GM12874 (cell line): ENCODE data around the gene FANCE.

Experiments used
- TF ChIP-seq, protein P1 (sequence below): IDR thresholded peaks from 2 replicates; pipeline ENCODE4 v1.5.1; 2011; ENCODE audit warnings: low read depth, mild to moderate bottlenecking, control low read depth, low read length, moderate library complexity; ENCODE audit not compliant: insufficient read depth

Gene FANCE

DNA sequence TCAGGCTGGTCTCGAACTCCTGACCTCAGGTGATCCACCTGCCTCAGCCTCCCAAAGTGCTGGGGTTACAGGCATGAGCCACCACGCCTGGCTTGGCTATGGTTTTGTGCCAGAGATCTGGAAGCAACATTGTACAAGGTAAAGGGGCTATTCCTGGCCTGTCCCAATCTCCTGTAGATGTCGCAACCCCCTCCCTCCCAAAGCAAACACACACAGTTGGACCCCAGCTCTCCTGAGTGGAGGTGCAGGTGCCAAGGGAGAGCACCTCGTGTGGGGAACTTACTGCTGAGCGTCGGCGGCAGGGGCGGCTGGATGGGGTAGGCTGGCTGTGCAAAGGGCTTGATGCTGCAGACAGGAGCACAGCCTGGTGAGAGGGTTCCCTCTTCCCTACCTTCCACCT, 24.9 kb downstream of the FANCE start:
- TF ChIP-seq, protein P1, sequence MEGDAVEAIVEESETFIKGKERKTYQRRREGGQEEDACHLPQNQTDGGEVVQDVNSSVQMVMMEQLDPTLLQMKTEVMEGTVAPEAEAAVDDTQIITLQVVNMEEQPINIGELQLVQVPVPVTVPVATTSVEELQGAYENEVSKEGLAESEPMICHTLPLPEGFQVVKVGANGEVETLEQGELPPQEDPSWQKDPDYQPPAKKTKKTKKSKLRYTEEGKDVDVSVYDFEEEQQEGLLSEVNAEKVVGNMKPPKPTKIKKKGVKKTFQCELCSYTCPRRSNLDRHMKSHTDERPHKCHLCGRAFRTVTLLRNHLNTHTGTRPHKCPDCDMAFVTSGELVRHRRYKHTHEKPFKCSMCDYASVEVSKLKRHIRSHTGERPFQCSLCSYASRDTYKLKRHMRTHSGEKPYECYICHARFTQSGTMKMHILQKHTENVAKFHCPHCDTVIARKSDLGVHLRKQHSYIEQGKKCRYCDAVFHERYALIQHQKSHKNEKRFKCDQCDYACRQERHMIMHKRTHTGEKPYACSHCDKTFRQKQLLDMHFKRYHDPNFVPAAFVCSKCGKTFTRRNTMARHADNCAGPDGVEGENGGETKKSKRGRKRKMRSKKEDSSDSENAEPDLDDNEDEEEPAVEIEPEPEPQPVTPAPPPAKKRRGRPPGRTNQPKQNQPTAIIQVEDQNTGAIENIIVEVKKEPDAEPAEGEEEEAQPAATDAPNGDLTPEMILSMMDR = no peak

DNA sequence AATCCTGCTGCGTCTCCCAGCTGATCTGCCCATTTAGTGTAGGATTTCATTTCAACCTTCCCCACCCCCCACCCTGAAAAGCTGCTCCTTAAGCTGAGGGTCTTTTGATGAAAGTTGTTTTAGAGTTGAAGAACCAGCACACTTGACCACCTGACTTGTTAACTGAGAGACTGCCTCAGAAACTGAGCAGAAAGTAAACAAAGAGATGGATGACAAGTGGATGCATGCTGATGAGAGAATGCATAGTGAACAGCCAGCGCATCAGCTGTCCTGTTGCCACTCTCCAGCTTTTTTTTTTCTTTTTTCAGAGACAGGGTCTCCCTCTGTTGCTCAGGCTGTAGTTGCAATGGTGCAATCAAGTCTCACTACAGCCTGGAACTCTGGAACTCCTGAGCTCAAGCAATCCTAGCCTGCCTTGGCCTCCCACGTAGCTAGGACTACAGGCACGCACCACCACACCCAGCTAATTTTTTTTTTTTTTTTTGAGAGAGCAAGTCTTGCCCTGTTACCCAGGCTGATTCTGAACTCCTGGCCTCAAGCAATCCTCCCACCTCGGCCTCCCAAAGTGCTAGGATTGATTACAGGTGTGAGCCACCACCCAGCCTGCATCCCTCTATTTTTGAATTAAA, 25.5 kb downstream of the FANCE start:
- TF ChIP-seq, protein P1 = no peak

DNA sequence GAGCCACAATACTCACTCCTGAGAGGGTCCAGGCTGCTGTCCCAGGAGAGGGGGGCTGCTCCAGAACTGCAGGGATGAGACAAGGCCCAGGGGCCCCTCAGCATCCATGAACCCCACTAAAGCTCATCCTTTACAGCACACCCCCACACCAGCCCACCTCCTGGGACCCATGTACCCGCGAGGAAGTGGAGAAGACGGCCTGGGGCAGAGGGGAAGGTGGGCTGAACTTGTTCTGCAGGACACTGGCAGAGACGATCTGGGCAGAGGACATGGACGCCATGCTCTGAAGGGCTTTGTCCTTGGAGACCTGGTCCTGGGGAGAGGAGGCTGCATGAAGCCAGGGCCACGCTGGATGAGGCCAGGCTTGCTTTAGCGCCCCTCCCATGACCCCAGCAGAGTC, 26.1 kb downstream of the FANCE start:
- TF ChIP-seq, protein P1 = no peak

DNA sequence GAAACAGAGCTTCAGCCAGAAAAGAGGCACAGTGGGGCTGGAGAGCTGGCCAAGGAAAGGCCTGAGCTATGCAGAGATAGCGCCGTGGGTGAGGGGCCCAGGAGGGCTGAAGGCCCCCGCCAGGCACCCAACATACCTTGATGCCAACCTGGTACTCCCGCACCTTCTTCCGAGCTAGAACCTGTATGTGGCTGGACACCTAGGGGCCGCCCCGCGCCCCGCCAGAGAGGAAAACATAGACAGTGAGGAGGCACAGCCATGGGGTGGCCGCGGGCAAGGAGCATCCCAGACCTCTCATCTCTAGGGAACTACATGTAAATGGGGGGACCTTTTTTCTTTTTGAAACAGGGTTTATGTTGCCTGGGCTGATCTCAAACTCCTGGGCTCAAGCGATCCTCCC, 28.0 kb downstream of the FANCE start:
- TF ChIP-seq, protein P1 = no peak

DNA sequence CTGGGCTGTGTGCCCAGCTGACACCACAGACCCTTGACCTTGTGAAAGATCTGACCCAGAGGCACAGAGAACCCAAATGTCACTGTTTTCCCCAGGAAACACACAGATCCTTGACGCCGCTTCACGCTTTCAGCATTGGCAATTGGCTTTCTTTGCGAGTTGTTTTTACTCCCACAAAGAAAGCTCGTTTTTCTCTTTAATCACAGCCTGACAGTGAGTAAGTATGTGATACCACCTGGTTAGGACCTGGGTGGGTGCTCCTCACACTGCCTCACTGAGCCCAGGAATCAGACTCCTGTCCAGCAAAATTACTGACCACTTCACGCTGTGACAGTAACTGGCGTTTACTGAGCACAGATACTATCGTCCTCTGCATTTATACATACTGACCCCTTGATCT, 29.1 kb downstream of the FANCE start:
- TF ChIP-seq, protein P1 = no peak

DNA sequence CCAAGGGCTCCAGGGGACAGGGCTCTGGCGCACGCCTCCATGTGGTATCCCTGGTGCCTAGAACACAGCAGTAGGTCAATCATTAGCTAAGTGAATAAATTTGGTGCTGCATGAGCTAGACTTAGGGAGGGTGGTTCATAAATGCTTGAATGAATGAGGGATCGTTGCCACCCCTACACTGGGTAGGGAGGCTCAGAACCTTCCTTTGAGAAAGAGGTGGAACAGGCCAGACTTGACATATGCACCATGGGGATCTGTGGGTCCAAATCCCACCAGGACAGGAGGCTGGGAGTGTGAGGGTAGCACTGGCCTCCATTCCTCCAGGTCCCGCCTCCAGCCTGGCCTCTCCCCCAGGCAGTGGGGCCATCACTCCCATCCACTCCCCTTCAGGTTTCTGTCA, 30.9 kb downstream of the FANCE start:
- TF ChIP-seq, protein P1 = no peak

DNA sequence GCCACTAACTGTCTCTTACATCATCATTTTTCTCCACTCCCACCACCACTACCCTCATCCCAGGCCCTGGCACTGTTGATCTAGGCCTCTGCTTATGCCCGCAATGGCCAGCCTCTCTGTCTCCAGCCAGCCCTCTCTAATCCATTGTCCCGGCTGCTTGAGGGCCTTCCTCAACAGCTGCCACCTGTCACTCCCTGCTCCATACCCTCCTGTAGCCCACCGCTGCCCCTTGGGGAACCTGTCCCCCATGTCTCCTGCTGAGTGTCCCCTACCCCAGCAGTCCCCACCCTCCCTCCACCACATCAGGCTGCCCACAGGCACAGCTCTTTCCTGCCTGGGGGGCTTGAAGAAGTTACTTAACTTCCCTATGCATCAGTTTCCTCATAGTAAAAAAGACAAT, 31.4 kb downstream of the FANCE start:
- TF ChIP-seq, protein P1 = no peak
